ENCODE results near the gene CDH23. TPM values are rescaled to one million over a fixed set of nuclear protein-coding genes. Genes with fewer than 3 reads are reported as not detected.

The CDH23 gene
- total RNA-seq, 1 donor: 0.81 TPM

DNA sequence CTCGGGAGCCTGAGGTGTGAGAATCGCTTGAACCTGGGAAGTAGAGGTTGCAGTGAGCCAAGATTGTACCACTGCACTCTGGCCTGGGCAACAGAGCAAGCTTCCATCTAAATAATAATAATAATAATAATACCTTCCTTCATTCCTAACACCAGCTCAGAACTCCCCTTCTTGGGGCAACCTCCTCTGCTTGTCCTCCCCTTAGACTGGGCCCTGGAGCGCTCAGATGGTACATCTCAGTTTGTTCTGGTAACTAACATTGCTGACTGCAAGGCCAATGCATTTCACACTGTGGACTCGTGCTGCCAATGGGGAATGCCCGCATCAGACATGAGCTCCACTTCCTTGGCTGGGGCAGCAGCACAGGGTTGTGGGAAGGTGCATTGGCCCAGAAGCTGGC lies 245.3 kb downstream of the CDH23 start:
- DNase-seq (ENCODE audit: low read depth in 2 of 3, low spot score in 2 of 3): no peak

- no peak for DNase-seq (ENCODE audit: low read depth in 2 of 3, low spot score in 2 of 3)
Observed at GRCh38 chr10:71643904-71644303, 247.2 kb downstream of the CDH23 start.

- DNase-seq (ENCODE audit: low read depth in 2 of 3, low spot score in 2 of 3): no peak
Observed at GRCh38 chr10:71644307-71645180, 247.8 kb downstream of the CDH23 start.

- DNase-seq (ENCODE audit: low read depth in 2 of 3, low spot score in 2 of 3): no peak
Observed at GRCh38 chr10:71645185-71645584, 248.5 kb downstream of the CDH23 start.

GRCh38 chr10:71646037-71646436 lies 249.3 kb downstream of the CDH23 start:
- DNase-seq (ENCODE audit: low read depth in 2 of 3, low spot score in 2 of 3): no peak

GRCh38 chr10:71646592-71647292 lies 250.0 kb downstream of the CDH23 start:
- DNase-seq (ENCODE audit: low read depth in 2 of 3, low spot score in 2 of 3): no peak

DNA sequence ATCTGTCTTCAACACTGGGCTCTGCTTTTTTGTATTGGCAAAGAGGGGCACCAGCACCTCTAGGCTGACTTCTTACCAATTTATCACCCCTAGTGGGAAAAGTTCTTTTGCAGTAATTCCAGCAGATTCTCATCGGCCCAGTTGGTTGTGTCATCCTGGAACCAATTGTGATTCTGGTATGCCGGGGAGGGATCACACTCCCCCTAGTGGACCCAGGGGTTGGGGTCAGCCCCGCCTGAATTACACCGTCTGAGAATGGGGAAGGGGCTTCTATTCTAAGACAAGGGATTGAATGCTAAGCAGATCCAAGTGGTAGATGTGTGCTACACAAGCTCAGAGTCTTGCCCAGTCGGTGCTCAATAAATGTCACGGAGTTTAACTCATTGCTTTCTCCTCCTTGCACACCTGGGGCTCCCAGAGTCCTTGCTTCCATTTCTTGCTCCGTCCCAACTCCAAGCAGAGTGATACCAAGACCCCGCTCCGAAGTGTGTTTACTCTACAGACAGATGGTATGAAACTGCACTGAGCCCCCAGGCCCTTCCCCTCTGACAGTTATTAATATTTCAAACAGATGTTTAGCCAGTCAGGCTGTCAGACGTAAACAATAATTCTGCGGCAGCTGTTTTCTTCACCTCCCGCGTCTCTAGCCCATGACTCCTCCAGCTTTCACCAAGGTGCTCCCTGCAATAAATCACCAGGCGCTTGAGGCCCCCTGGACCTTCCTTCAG lies 251.0 kb downstream of the CDH23 start:
- peak in 1 of 3 donors; percentile 18 for DNase-seq (ENCODE audit: low read depth in 2 of 3, low spot score in 2 of 3)

DNA sequence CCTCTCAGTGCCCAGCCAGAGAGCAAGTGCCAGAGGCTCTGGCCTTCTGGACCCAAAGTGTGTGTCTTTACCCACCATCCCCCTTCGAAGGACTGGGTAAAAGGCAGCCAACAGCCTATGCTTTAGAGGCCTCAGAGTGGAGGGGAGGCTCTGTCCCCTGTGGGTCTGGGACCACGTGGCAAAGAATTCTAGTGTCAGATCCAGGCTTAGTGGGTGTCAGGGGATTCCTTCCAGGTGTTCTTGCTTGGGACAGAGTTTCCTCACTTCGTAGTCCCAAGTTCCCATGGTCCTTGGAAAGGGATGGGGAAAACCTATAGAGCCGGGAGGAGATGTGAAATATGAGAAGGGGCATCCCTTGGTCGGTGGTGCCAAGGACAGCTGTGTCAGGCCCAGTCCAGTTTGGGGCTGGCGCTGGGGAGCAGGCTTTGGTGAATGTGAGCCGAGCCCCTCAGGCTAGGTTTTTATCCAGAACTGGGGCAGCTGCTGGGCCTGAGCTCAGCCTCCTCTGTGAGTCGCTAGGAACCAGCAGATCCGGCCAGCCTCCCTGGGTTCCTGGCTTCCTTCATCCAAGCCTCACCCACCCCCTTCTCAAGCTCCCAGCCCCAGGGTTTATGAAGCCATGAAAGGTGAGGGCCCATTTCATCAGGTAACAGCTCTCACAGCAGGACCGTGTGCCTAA lies 251.7 kb downstream of the CDH23 start:
- DNase-seq (ENCODE audit: low read depth in 2 of 3, low spot score in 2 of 3): no peak

- DNase-seq (ENCODE audit: low read depth in 2 of 3, low spot score in 2 of 3): no peak
Observed at GRCh38 chr10:71648933-71649320, 252.2 kb downstream of the CDH23 start.

DNA sequence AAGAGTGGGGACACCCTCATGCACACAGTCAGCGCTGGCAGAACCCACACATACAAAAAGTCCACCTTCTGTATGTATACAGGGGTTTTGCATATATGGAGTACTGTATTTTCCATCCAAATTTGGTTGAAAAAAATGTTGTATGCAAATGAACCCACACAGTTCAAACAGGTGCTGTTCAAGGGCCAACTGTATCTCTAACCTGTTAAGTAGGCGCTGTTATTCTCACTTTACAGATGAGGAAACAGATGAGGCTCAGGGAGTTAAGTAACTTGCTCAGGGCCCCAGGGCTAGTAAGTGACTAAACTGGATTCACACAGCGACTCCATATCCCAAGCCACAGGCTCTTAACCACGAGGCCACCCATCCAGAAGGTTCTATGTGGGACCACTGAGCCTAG lies 252.9 kb downstream of the CDH23 start:
- no peak for DNase-seq (ENCODE audit: low read depth in 2 of 3, low spot score in 2 of 3)

DNA sequence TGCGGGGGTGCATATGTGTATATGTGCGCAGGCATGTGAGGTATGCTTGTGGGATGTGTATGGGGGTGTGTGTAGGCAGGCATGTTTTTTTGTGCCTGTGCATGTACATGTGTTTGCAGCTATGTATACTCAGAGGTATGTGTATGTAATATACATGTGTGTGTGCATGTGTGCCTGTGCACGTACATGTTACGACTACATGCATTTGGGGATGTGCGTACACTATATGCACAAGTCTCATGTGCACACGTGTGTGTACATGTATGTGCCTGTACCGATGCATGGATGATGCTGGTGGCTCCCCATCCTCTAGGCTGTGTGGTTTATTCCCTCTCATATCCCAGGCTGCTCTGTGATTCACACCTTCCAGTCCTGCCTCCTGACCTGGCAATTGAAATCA lies 253.7 kb downstream of the CDH23 start:
- no peak for DNase-seq (ENCODE audit: low read depth in 2 of 3, low spot score in 2 of 3)

- no peak for DNase-seq (ENCODE audit: low read depth in 2 of 3, low spot score in 2 of 3)
Observed at GRCh38 chr10:71651428-71651827, 254.7 kb downstream of the CDH23 start.

DNA sequence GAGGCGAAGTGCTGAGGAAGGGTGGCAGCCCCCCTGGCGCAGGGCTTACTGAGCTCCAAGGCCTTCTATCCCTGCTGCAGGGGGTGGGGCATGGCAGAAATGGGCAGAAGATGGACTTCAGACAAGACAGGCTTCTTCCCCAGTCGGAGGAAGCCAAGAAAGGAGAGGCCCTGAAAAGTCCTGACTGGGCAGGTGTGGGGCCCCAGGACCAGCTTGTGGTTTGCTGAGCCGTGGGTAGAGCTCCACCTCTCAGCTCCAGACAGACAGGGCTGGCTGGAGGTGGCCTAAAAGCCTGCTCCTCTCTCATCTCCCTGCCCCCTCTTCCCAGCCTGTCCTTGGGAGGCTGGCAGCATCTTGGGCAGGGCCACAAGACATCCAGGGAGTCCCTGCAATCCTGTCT lies 255.2 kb downstream of the CDH23 start:
- no peak for DNase-seq (ENCODE audit: low read depth in 2 of 3, low spot score in 2 of 3)

GRCh38 chr10:71653044-71653443 lies 256.3 kb downstream of the CDH23 start:
- no peak for DNase-seq (ENCODE audit: low read depth in 2 of 3, low spot score in 2 of 3)

DNA sequence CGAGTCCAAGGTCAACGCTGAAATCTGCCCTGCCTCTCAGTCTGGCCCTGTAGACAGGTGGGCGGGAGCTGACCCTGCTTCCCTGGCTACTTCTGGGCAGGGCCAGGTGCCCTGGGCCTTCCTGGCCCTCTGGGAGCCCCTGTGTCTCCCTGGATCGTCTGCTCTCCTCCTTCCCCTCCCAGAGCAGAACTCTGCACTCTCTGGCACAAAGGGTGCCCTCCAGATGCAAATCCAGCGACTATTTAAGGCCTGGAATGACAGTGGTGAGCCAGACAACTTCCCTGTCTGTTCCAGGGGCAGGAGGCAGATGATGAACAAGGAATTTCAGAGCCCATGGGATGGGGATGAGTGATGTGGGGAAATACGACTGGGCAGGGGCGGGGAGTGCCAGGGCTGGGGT lies 259.5 kb downstream of the CDH23 start:
- DNase-seq (ENCODE audit: low read depth in 2 of 3, low spot score in 2 of 3): no peak

GRCh38 chr10:71657604-71658466 lies 261.1 kb downstream of the CDH23 start:
- peak in 1 of 3 donors; percentile 29 for DNase-seq (ENCODE audit: low read depth in 2 of 3, low spot score in 2 of 3)

GRCh38 chr10:71658467-71658745 lies 261.7 kb downstream of the CDH23 start:
- no peak for DNase-seq (ENCODE audit: low read depth in 2 of 3, low spot score in 2 of 3)

GRCh38 chr10:71659111-71659634 lies 262.5 kb downstream of the CDH23 start:
- DNase-seq (ENCODE audit: low read depth in 2 of 3, low spot score in 2 of 3): peak in 2 of 3 donors; percentile 41 to 91

DNA sequence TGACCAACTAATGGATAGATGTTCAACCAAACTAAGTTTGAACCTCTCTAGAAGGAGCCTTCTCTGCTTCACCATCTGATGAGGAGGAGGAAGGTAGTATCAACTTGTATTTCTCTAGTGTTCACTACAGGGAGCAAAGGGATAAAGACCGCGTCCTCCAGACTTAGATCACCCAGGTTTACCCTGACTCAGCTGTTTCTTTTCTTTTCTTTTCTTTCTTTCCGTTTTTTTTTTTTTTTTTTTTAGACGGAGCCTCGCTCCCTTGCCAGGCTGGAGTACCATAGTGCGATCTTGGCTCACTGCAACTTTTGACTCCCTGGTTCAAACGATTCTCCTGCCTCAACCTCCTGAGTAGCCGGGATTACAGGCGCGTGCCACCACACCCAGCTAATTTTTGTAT lies 263.0 kb downstream of the CDH23 start:
- DNase-seq (ENCODE audit: low read depth in 2 of 3, low spot score in 2 of 3): no peak

DNA sequence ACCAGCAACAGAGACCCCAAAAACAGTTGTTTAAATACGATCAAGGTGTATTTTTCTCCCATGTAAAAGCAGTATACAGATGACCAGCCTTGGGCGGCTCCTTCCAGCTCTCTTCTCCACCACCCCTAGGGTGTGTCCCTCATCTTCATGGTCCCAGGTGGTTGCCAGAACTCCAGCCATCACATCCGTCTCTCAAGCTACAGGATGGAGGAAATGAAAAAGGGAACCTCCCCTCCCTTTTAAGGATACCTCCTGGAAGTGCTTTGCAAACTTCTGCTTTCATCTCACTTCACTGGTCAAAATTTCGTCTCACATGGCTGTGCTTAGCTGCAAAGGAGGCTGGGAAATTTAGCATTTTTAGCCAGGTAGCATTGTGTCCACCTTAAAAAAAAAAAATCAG lies 263.6 kb downstream of the CDH23 start:
- DNase-seq (ENCODE audit: low read depth in 2 of 3, low spot score in 2 of 3): no peak

Data from hematopoietic multipotent progenitor cell (in vitro differentiated cells).